Uterus (tissue), 4 donors: Measurements from ENCODE around the gene CBARP. TPM values are rescaled to one million over a fixed set of nuclear protein-coding genes. Genes with fewer than 3 reads are reported as not detected.

Experiments
- DNase-seq, 2 donors: peaks; one replicate each; pipeline ENCODE4 v3.0.0-alpha.2; 2019 to 2020
- H3K27ac ChIP-seq, 2 donors: fragments of 200-600 bp; sonication (generic); 1 replicate in 1 of 2; 2 replicates in 1 of 2; pipeline ENCODE4 v1.5.1; 2016 to 2018
- H3K27me3 ChIP-seq, 2 donors: fragments of 200-600 bp; sonication (generic); one replicate each; pipeline ENCODE4 v1.5.1; 2018 to 2019; ENCODE audit warnings: control low read depth in 1 of 2
- H3K36me3 ChIP-seq, 2 donors: fragments of 200-600 bp; sonication (generic); one replicate each; pipeline ENCODE4 v1.5.1; 2019; ENCODE audit warnings: control low read depth in 1 of 2
- H3K4me1 ChIP-seq, 2 donors: fragments of 200-600 bp; sonication (generic); one replicate each; pipeline ENCODE4 v1.5.1; 2018 to 2019; ENCODE audit warnings: control low read depth in 1 of 2
- H3K4me3 ChIP-seq, 2 donors: fragments of 200-600 bp; sonication (generic); 1 replicate in 1 of 2; 2 replicates in 1 of 2; pipeline ENCODE4 v1.5.1; 2018 to 2019; ENCODE audit warnings: mild to moderate bottlenecking in 1 of 2
- H3K9me3 ChIP-seq, 2 donors: fragments of 200-600 bp; sonication (generic); one replicate each; pipeline ENCODE4 v1.5.1; 2019; ENCODE audit warnings: control low read depth in 1 of 2
- CTCF ChIP-seq, 4 experiments: fragments of 200-600 bp in 2 of 4; fragments of 450-650 bp in 2 of 4; sonication (generic) in 2 of 4; IDR thresholded peaks; one replicate each; pipeline ENCODE4 v1.5.1; 2016 to 2019; ENCODE audit warnings: antibody characterized with exemption in 4 of 4, mild to moderate bottlenecking in 2 of 4, moderate library complexity in 1 of 4
- POLR2A ChIP-seq, 2 donors: fragments of 450-650 bp; IDR thresholded peaks; one replicate each; pipeline ENCODE4 v1.6.1; 2016; ENCODE audit warnings: antibody characterized with exemption in 2 of 2, mild to moderate bottlenecking in 1 of 2, moderate library complexity in 1 of 2
- intact Hi-C: fragments of 100-400 bp; cut with DNase I; formaldehyde crosslinking; loops from one replicate; pipeline ENCODE4 v1.15.1; 2023; ENCODE audit warnings: low total_unique reads
- total RNA-seq, 4 donors: library from RNA; depleted of rRNA in 3 of 4; stranded (reverse); fragments of >200 nt in 3 of 4; gene quantifications; one replicate each; pipeline versions ENCODE4 v1.1.0 to v1.2.4, GENCODE V29; 2014 to 2023
- donor health status: DM: yes; HTN: yes; CAD: no.

The CBARP gene
- total RNA-seq, 4 donors from 2014 or later = 0.26 to 1.5 (median 1.0) TPM; not detected in 1

- H3K4me3 ChIP-seq = peak within 1 kb of the TSS; percentile 65 to 71
- no peaks in the 10 kb centered on the region for H3K36me3 ChIP-seq
Observed at GRCh38 chr19:1275260-1275975, 37.6 kb upstream of the CBARP start, which contains the start of gene FAM174C. Gene FAM174C (plus strand): TSS chr19:1275530. CDS start chr19:1275550, 20 bp downstream.

GRCh38 chr19:1274852-1275259 is 37.1 kb upstream of the CBARP start:
- Histone ChIP-seq H3K27ac (peak overlapping the region; percentile 98), H3K36me3 (no peaks in the 10 kb centered on the region), H3K9me3 (no peaks in the 10 kb centered on the region), H3K4me3 (peak overlapping the region; percentile 65 to 71), H3K4me1 (peaks cover 15 to 51% of the 10 kb centered on the region in 2 donors), H3K27me3 (no peaks in the 10 kb centered on the region)
- DNase-seq = no peak
- TF ChIP-seq POLR2A (IDR thresholded peaks at IDR 0.05) (no peak), CTCF (IDR thresholded peaks at IDR 0.05) (peak in 1 of 4 experiments; percentile 0)
- intact Hi-C loops = no loop called here

More at GRCh38 chr19:1275260-1275975, 37.6 kb upstream of the CBARP start, which contains the start of gene FAM174C:
- Histone ChIP-seq H3K9me3 (no peaks in the 10 kb centered on the region), H3K27me3 (no peaks in the 10 kb centered on the region), H3K27ac (peak within 1 kb of the TSS; percentile 98), H3K4me1 (peaks cover 14 to 45% of the 10 kb centered on the region in 2 donors)
- intact Hi-C loops = no loop called here
- TF ChIP-seq POLR2A (IDR thresholded peaks at IDR 0.05) (peak; percentile 47 to 78), CTCF (IDR thresholded peaks at IDR 0.05) (peak in 1 of 4 experiments; percentile 22)
- DNase-seq = peak; percentile 94 to 95

- peak; percentile 43 to 50 for DNase-seq
- TF ChIP-seq CTCF (IDR thresholded peaks at IDR 0.05) = no peak
- no peak for TF ChIP-seq POLR2A (IDR thresholded peaks at IDR 0.05)
- Histone ChIP-seq H3K27ac (peak overlapping the region; percentile 98), H3K36me3 (no peaks in the 10 kb centered on the region), H3K4me3 (peak overlapping the region in 1 of 2 donors; percentile 71), H3K4me1 (peaks cover 15 to 52% of the 10 kb centered on the region in 2 donors), H3K9me3 (no peaks in the 10 kb centered on the region), H3K27me3 (no peaks in the 10 kb centered on the region)
- intact Hi-C loops = no loop called here
Observed at GRCh38 chr19:1274081-1274851, 36.5 kb upstream of the CBARP start.

- TF ChIP-seq POLR2A (IDR thresholded peaks at IDR 0.05) = no peak
- no peak for TF ChIP-seq CTCF (IDR thresholded peaks at IDR 0.05)
- peak overlapping the region; percentile 8 to 98 for H3K27ac ChIP-seq
- no peaks in the 10 kb centered on the region for H3K36me3 ChIP-seq
- no peak overlapping the region for H3K4me3 ChIP-seq
- intact Hi-C loops = no loop called here
- H3K4me1 ChIP-seq = peaks cover 15 to 56% of the 10 kb centered on the region in 2 donors
- H3K9me3 ChIP-seq = no peaks in the 10 kb centered on the region
- no peaks in the 10 kb centered on the region for H3K27me3 ChIP-seq
- DNase-seq = no peak
Observed at GRCh38 chr19:1273263-1274041, 35.6 kb upstream of the CBARP start.
